GM18526 (cell line): ENCODE measurements around the gene MRPL16.

Experiments used
- POLR2A ChIP-seq: IDR thresholded peaks from 3 replicates; pipeline ENCODE4 v1.6.1; 2011; ENCODE audit not compliant: insufficient read length; ENCODE audit errors: extremely low read depth

Gene MRPL16

GRCh38 chr11:59756845-59757244 is 53.7 kb downstream of the MRPL16 start:
- TF ChIP-seq POLR2A: no peak

- TF ChIP-seq POLR2A: no peak
Observed at GRCh38 chr11:59756558-59756840, 54.1 kb downstream of the MRPL16 start.
